LHCN-M2 (cell line): Measurements from ENCODE around the gene PRDM2. TPM values are rescaled to one million over a fixed set of nuclear protein-coding genes. Genes with fewer than 3 reads are reported as not detected.

Source experiments
- DNase-seq: peaks from one replicate; pipeline ENCODE4 v3.0.0-alpha.2; 2012; ENCODE audit warnings: low read depth
- total RNA-seq: library from RNA; depleted of rRNA; stranded (reverse); fragments of >200 nt; gene quantifications from 2 replicates; pipeline ENCODE4 v1.2.3, GENCODE V29; 2014

PRDM2 gene
- total RNA-seq, 1 experiment from 2014 or later: 12.3 TPM

DNA sequence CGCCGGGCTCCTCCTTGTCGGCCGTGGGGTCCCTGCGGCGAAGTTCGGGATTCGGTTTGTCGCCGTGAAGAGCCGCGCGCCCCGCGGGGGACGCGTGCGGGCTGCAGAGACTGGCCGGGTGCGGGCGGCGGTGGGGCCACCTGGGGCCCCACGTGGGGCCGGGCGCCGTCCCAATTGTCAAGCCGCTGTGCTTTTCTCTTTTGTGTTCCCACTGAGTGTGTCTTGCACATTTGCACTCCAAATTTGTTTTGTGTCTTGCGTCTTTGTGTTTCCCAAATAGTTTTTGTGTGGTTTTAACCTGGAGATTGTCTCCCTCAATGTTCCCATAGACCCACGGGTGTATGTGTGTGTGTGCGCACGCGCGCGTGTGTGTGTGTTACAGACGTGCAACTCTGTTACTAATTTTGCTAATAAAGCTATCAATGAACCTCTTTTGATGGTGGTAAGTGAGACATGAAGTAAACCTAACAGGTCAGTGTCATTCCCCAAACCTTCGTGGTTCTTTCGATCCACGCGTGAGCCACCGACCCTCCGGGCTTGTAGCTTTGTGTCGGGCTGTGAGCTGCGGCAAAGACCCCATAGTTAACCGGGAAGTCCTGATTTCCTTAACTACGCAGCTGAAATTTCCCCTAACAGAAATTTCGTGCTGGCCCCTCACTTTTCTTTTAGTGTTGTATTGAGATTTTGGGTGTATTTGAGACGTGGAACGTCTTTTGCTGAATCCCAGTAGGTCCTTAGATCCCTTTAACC lies 708 bp downstream of the PRDM2 start:
- DNase-seq: peak; percentile 22

DNA sequence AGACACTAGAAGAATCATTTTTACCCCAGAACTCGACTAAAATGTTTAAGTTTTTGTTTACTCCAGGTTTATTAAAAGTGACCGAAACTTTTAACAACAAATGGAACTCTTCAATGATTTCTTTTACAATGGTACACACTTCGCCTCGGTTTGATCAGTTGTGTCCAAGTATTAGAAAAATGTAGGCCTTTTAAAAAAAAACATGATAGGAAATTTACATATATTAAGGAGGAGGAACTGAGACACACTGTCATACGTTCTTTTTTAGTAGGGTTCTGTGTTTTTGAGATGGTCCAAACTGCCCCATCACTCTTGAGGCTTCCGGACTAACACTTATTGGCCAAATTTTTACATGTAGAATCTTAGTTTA lies 1.3 kb downstream of the PRDM2 start:
- no peak for DNase-seq

DNA sequence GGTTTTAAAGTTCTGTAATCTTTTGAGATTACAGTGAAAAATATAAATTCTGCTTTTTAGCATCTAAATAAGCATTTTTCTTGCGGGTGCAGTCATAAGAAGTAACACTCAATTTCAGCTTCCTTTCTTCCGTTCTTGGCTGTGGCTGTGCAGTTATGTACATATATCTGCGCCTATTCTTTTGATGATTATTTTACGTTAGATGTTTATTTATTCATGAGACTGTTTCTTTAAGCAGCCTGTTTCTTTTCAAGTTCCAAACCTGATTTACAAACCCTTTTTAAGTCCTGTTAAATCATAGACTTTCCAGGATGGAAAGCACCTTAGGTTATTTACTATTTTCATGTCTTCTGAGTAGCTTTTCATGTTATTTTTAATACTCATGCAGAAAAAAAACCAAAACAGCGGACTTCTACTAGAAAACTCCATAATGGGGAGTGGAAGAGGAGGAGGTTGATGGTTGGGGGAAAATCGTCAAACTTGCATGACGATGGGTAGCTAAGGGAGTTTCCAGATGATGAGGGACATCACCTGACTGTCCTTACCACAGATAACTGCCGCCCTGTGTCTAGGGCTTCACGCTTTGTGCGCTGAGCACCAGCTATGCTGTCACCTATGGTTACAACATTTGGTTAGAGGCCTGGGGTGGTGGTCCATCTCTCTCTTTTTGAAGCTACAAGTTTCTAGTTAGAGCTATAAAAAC lies 2.6 kb downstream of the PRDM2 start:
- no peak for DNase-seq

DNA sequence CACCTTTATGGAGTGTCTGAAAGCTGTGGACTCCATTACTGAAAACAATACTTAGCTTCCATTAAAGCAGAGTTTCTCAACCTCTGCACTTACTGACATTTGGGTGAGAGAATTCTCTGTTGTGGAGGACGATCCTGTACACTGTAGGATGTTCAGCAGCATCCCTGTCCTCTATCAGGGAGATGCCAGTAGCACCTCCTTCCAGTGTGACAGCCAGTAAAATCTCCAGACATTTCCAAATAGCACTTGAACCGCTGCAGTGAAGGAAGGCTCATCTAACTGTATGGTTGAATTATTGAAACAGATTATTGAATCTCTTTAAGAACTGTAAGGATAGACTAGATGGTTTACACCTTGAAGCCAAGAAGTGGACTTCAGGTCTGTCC lies 3.1 kb downstream of the PRDM2 start:
- no peak for DNase-seq

DNA sequence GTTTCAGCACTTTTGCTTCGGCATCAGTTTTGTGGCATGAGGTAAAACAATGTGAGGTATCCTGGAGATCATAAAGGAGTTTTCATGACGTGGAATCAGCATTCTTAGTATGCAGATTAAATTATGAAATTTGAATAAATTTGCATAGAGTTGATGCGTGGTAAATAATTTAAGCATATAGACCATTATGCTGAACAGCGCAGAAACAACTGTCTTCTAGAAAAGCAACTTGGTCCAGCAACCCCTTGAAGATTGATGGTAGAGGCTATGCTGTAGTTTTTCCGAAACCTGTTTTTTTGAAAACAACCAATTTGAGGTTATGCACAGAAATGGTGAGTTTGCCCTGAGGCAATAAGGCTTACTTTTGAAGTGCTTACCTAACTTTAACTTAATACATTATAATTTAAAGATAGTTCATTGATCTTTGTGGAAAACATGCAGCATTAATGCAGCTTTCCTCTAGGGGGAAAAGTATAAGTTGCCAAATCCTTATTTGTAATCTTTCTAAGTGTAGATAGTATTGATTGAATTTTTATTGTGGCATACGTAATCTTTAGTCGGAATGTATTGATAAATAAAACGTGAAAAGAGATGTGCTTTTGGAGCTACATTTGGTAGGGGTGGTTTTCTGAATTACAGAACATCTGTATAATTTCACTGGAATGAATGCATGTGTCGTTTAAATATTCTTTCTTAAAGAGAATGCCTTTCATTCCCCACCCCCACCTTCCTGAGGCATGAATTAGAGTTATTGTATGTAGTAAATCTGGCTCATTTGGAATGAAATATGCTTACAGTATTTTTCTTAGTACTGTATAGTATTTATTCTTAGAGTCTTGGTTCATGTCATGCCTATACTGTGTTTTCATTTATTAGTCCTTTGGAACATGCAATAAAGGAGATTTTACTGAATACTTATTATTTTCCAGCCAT lies 3.8 kb downstream of the PRDM2 start:
- DNase-seq: no peak

DNA sequence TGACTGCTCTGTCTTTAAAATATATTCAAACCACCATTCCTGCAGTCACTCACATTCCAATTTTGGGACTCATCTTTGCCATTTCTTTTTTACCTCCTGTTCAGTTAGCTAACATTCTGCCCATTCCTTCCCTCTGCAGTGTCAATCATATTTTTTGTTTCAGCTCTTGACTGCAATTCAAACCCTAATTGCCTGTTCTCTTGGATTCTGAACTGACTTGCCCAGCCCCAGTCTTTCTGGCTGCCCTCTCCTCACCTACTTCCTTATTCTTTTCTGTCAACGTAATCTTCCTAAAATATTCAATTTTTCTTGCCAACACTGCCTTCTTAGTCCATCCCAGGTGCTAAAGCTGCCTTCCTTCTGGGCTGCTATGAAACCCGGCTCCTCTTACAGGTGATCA lies 6.1 kb downstream of the PRDM2 start:
- DNase-seq: no peak

DNA sequence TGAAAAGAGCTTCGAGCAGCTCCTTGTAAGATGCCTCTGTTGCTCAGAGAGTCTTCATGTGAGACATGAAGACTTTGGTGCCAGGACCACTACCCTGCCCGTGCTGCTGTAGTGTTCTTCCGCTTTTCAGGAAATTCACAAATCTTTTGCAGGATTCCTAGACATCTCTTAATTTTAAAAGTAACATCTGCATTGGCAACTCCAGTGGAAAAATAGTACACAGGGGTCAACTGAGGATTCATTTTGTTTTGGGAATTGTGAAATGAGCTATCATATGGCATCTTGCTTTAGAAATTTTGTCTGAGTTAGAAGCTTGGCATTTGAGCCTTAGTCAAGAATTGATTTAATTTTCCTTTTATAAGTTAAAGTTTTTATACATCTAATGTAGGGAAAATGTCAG lies 7.2 kb downstream of the PRDM2 start:
- peak; percentile 31 for DNase-seq

DNA sequence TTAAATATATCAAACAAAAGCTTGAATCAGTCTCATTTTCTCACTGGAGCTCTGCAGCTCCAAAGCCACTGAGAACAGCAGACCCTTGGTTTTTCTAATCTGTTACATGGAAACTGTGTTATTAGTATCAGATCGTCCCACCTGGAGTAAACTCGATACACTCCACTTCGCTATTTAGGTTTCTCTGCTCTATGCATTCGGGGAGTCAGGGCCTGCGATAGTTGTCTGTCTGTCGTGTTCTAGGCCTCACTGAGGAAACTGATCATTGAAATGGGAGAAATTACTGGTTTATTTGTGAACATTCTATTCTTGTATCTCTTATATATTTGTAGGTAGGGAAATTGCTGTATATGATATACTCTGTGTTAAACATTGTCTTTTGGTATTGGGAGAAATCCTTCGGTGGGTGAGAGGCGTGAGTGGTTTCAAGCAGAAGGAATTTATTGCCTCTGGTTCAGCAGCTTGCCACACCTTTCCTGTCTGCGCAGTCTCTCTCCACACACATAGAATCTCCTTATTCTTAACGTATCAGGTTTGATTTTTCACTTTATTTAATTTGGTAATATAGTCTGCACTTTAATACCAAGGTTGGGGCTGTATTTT lies 8.5 kb downstream of the PRDM2 start:
- no peak for DNase-seq

DNA sequence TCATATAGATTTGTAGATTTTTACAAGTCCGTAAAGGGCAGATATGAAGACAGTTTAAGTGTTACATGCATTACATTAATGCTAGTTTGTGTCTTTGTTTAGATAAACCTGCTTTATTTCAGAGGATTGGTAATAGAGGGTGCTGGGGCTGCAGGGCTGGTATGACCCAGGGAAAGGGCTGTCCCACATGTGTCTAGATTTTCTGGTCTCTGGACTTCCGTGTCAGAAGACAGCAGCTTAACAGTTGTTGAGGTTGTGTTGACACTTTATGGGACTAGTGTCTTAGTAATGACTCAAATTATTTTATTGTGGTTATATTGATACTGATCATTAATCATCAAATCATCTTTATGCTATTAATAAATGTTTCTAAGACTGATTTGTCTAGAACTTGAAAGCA lies 10.1 kb downstream of the PRDM2 start:
- no peak for DNase-seq

DNA sequence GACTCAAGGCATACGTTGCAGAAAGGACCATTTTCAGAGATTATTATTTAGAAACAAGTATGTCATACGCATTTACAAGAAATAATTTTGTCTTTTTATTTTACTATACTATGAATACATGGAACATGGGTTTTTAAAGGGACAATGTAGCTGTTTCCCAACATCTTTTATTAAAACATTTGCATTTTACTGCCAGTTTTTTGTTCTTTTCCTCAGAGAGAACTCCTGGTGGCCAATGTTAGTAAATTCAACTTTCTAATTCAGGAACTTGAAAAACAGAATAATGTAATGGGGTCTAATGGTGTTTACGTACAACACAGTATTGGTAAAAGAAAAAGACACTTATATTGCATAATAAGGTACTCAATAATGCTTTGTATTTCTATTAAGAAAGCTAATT lies 14.9 kb downstream of the PRDM2 start:
- DNase-seq: peak; percentile 12

DNA sequence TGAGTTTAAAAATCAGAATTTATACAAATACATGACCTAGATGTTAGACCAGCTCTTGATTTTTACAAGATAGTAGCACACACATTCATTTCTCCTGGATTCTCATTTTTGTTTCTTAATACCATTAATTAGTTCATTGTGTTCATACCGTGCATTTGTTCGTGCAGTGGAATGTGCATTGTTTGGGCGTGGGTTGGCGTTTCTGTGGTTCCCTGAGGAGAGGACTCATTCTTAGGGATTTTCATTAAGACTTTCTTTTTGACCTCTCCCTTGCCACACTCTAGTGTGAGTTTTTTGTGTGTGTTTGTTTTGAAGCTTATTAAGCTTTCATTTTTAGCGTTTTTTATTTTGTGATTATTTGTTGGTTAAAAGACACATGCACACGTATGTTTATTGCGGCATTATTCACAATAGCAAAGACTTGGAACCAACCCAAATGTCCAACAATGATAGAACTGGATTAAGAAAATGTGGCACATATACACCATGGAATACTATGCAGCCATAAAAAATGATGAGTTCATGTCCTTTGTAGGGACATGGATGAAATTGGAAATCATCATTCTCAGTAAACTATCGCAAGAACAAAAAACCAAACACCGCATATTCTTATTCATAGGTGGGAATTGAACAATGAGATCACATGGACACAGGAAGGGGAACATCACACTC lies 15.8 kb downstream of the PRDM2 start:
- DNase-seq: peak; percentile 62

DNA sequence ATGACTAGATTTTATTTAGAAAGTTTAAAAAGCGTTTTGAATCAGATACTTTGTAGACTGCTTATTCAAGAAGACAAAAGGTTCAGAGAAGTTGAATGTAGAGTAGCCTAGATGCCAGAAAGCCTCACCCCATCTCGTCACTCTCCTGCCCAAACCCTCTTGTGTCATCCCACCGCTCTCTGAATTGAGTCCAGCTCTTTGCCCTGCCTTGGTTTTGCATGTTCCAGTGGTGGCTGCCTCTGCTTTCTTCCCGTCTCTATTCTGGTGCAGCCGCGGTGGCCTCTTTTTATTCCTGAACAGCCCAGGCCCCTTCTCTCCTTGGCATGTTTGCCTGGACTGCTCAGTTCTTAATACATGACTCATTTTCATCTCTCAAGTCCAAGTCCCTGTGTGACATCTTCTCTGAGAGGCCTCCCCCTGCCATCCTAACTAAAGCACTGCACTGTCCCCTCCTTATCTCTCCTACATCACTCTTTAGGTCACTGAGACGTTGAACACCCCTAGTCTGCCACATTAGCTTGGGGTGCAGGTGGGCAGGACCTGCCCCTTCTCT lies 22.9 kb downstream of the PRDM2 start:
- DNase-seq: no peak

DNA sequence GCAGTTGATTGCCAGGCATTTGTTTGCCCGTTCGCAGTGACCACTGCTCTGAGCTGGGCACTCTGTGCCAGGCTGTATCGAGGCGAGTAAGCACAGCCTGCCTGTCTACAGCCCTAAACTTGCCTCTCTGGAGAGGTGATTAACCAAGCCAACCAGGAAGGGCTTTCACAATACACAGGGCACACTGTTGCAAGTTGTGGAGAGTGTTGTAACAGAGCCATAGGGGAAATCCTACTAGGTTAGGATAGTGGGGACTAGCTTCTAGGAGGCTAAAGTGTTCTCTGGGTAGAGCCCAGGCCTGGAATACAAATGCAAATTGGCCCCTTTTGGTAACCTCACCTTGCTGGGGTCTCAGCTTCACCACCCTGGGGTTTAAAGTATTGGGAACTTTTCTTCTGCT lies 23.8 kb downstream of the PRDM2 start:
- peak; percentile 21 for DNase-seq

DNA sequence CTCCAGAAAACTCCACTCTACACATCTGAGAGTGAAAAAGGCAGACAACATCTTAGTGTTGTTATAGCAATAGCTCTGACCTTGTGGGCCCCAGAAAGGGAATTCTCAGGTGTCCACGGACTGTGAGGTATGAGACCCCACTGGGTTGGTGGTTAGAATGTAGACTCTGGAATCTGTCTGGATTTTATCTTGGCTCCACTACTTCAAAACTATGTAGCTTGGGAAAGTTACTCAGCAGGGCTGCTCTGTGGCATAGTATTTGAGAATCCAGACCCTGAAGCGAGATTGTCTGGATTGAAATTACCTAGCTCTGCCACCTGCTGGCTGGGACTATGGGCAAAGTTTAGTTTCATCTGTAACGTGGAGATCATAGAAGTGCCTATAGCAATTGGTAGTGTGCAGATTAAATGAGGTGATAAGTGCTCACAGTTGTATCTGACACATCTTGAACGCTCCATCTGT lies 25.8 kb downstream of the PRDM2 start:
- DNase-seq: peak; percentile 18

DNA sequence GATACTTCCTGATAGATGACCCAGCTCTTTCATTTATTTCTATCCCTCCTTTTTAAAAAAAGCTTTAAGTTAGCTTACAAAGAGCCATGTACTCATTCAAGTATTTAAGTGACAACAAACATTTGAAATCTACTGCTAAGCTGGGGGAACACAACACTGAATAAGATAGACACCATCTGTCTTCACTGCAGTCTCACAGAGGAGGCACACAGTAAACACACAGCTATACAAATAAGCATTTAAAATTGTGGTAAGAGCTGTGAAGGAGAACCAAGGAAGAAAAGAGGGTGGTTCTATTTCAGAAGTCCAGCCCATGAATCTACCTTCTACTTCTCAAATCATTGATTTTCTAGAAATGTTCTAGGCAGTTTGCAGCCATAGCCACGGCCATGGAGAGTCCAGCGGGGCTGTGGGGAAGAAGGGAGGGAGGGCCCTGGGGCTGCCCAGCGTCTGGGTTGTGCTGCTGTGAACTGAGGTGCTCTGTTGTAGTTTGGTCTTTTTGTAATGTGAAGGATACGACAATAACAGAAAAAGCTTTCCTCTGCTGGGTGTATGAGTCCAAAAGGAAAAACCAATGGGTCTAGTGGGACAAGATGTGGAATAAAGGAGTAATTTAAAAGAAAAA lies 28.2 kb downstream of the PRDM2 start:
- no peak for DNase-seq

DNA sequence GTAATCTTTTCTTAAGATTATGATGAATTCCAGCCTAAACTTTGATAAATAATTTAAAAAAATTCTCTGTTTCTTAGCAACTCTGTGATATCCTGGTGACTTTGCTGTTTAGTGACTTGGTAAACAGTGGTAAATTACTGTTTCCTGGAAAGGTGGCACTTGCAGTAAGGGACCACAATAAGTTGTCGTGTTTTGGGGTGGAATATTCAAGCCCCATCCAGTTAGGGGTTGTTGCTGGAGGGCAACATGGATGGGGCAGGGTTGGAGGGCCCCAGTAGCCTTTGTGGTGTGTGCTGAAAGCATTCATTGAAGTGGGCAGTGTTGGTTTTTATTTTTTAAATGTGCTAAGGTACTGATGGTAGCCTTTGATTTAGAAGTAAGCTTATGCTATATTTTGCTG lies 30.3 kb downstream of the PRDM2 start:
- DNase-seq: no peak

DNA sequence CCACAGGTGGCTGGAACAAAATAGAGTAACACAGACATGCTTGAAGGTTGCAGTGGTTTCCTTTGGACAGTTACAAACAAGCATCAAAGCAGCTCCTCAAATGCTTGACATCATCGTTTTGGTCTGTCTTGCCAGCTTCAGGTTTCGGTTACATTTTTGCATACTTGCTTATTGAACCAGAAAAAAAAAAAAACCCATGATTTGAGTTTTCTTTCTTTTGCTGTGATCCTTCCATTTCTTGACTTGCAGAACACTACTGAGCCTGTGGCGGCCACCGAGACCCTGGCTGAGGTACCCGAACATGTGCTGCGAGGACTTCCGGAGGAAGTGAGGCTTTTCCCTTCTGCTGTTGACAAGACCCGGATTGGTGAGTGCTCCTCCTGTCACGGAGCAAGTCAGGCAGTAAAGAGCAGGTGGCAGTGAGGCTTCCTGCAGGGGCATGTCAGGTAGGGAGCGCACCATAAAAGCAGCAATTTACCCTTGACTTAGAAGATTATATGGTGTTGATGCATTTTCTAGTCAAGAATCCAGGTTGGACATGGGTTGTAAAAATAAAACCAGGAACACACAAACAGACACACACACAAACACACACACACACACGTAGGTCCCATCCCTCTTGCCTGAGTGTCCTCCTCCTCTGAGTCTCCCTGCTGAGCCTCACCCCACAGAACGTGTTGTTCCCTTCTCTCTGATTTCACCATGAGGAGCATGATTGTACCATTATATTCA lies 30.9 kb downstream of the PRDM2 start:
- peak; percentile 5 for DNase-seq

DNA sequence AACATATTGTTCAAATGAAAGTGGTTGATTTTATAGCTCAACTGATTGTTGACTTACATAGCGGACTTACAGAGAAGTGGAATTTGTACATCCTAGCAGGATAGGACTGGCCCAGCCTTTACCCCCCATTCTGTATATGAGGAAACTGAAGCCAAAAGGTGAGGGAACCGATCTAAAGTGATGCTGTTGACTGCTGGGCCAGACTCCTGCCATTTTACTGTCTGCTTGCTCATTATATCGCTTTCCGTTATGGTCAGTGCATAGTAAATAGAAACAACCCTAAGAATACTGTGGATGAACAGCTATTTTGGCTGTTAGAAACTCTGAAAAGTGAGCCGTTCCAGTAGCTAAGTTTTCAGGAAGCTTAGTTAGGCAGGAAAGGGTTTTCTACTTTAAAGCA lies 31.9 kb downstream of the PRDM2 start:
- no peak for DNase-seq

DNA sequence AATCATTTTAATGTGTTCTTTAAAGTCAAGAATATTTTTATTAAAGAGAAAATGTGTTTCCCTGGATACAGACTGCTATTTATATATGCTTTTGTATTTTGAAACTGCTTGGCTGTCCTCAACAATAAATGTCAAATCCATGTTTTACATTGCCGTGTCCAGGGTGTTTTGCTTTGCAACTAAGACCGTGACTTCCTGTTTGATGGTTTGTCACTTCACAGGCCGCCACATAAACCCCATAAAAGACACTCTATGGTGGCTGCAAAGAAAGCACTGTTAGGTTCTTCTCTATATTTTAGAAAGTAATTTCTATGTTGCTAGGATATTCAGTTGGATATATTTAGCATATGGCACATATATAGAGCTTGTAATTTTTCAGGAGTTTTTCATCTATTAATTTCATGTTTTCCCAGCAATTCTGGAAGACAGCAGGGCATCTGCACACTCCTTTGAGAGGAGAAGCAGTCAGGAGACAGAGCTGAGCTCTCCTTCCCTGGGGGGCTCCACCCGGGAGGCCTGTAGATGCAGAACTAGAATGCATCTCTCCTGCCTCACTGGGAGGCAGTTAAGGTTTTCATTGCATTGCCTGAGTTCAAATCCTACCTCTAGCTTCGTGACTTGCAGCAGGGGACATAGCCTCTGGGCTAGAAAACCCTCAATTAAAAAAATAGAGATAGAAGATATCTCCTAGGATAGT lies 33.1 kb downstream of the PRDM2 start:
- no peak for DNase-seq
